Measurements from ENCODE around the gene MSX1.

Gene MSX1

GRCh38 chr4:4857001-4857808 is 2.3 kb upstream of the MSX1 start:
- DNase-seq (ENCODE audit: low read depth in 4 of 4, low spot score in 1 of 4): no peak

- DNase-seq (ENCODE audit: low read depth in 4 of 4, low spot score in 1 of 4): no peak
Measured at GRCh38 chr4:4857809-4858508, 1.5 kb upstream of the MSX1 start.

GRCh38 chr4:4858527-4859324 is 739 bp upstream of the MSX1 start:
- DNase-seq (ENCODE audit: low read depth in 4 of 4, low spot score in 1 of 4): no peak

- no peak for DNase-seq (ENCODE audit: low read depth in 4 of 4, low spot score in 1 of 4)
Measured at GRCh38 chr4:4859799-4860599, 534 bp downstream of the MSX1 start.

- no peak for DNase-seq (ENCODE audit: low read depth in 4 of 4, low spot score in 1 of 4)
Measured at GRCh38 chr4:4860600-4861389, 1.3 kb downstream of the MSX1 start.

GRCh38 chr4:4861390-4862018 is 2.0 kb downstream of the MSX1 start:
- no peak for DNase-seq (ENCODE audit: low read depth in 4 of 4, low spot score in 1 of 4)

GRCh38 chr4:4862071-4862551 is 2.6 kb downstream of the MSX1 start:
- no peak for DNase-seq (ENCODE audit: low read depth in 4 of 4, low spot score in 1 of 4)

GRCh38 chr4:4862665-4863482 is 3.4 kb downstream of the MSX1 start:
- DNase-seq (ENCODE audit: low read depth in 4 of 4, low spot score in 1 of 4): no peak

GRCh38 chr4:4864443-4864939 is 5.0 kb downstream of the MSX1 start:
- no peak for DNase-seq (ENCODE audit: low read depth in 4 of 4, low spot score in 1 of 4)

- no peak for DNase-seq (ENCODE audit: low read depth in 4 of 4, low spot score in 1 of 4)
Measured at GRCh38 chr4:4864940-4865704, 5.7 kb downstream of the MSX1 start.

GRCh38 chr4:4865705-4866123 is 6.2 kb downstream of the MSX1 start:
- DNase-seq (ENCODE audit: low read depth in 4 of 4, low spot score in 1 of 4): no peak

- DNase-seq (ENCODE audit: low read depth in 4 of 4, low spot score in 1 of 4): no peak
Measured at GRCh38 chr4:4866124-4866865, 6.8 kb downstream of the MSX1 start.

GRCh38 chr4:4866866-4867374 is 7.5 kb downstream of the MSX1 start:
- no peak for DNase-seq (ENCODE audit: low read depth in 4 of 4, low spot score in 1 of 4)

GRCh38 chr4:4867375-4868039 is 8.0 kb downstream of the MSX1 start:
- DNase-seq (ENCODE audit: low read depth in 4 of 4, low spot score in 1 of 4): no peak

GRCh38 chr4:4868040-4868757 is 8.7 kb downstream of the MSX1 start:
- DNase-seq (ENCODE audit: low read depth in 4 of 4, low spot score in 1 of 4): no peak

All from stimulated activated CD4-positive, alpha-beta T cell treated with anti-CD3 and anti-CD28 coated beads, Interleukin-1b, Interleukin-23, amount 100 ng/mL, for 24 hours (primary cell).